Measurements from ENCODE around the gene IQGAP1. TPM values are rescaled to one million over a fixed set of nuclear protein-coding genes. Genes with fewer than 3 reads are reported as not detected.

IQGAP1 gene
- total and polyA plus RNA-seq, 7 donors: 31.1 to 72.2 (median 44.1) TPM

- TF ChIP-seq CTCF (IDR thresholded peaks at IDR 0.05): no peak
- intact Hi-C loops (cut with DNase I): loop anchor here (2.0 to 5.0 kb wide), 4 partner anchors 120 to 162 kb away; no protein-coding TSS in a partner anchor
- Histone ChIP-seq H3K27ac (no peak overlapping the region), H3K4me3 (no peak overlapping the region), H3K36me3 (ENCODE audit: insufficient read depth in 1 of 2, low read depth in 1 of 2) (peaks cover 28 to 99% of the 10 kb centered on the region in 2 donors), H3K27me3 (ENCODE audit: insufficient read depth in 3 of 3, low read length in 2 of 3) (no peaks in the 10 kb centered on the region), H3K4me1 (no peaks in the 10 kb centered on the region), H3K9me3 (no peaks in the 10 kb centered on the region)
- 52 to 89% (median 54%) methylated on average over 1 of the region's 1 CpG for WGBS, 3 donors
- DNase-seq: no peak
- no peak for ATAC-seq
Observed at GRCh38 chr15:90483012-90483307, 94.9 kb downstream of the IQGAP1 start.

GRCh38 chr15:90483637-90484036 is 95.6 kb downstream of the IQGAP1 start:
- WGBS, 3 donors: 91 to 96% (median 94%) methylated on average over 2 of the region's 2 CpGs

GRCh38 chr15:90487186-90487585 is 99.1 kb downstream of the IQGAP1 start:
- WGBS, 3 donors: 96 to 97% (median 97%) methylated on average over 8 of the region's 8 CpGs
- no peaks in the 10 kb centered on the region for H3K4me1 ChIP-seq
- no peak overlapping the region for H3K27ac ChIP-seq
- DNase-seq (no peak), ATAC-seq (no peak)
- H3K27me3 ChIP-seq (ENCODE audit: insufficient read depth in 3 of 3, low read length in 2 of 3): no peaks in the 10 kb centered on the region
- H3K9me3 ChIP-seq: no peaks in the 10 kb centered on the region
- TF ChIP-seq CTCF (IDR thresholded peaks at IDR 0.05): no peak
- H3K4me3 ChIP-seq: no peak overlapping the region
- intact Hi-C loops (cut with DNase I): no loop called here
- H3K36me3 ChIP-seq (ENCODE audit: insufficient read depth in 1 of 2, low read depth in 1 of 2): peaks cover 39 to 100% of the 10 kb centered on the region in 2 donors

More at GRCh38 chr15:90483637-90484036, 95.6 kb downstream of the IQGAP1 start:
- Histone ChIP-seq H3K27ac (no peak overlapping the region), H3K9me3 (no peaks in the 10 kb centered on the region), H3K4me3 (no peak overlapping the region), H3K27me3 (ENCODE audit: insufficient read depth in 3 of 3, low read length in 2 of 3) (no peaks in the 10 kb centered on the region), H3K36me3 (ENCODE audit: insufficient read depth in 1 of 2, low read depth in 1 of 2) (peaks cover 28 to 99% of the 10 kb centered on the region in 2 donors), H3K4me1 (no peaks in the 10 kb centered on the region)
- intact Hi-C loops (cut with DNase I): loop anchor here (2.0 to 5.0 kb wide), 4 partner anchors 121 to 163 kb away; no protein-coding TSS in a partner anchor
- ATAC-seq (no peak), DNase-seq (no peak)
- no peak for TF ChIP-seq CTCF (IDR thresholded peaks at IDR 0.05)

- Histone ChIP-seq H3K36me3 (ENCODE audit: insufficient read depth in 1 of 2, low read depth in 1 of 2) (peaks cover 32 to 100% of the 10 kb centered on the region in 2 donors), H3K27ac (no peak overlapping the region), H3K9me3 (no peaks in the 10 kb centered on the region), H3K27me3 (ENCODE audit: insufficient read depth in 3 of 3, low read length in 2 of 3) (no peaks in the 10 kb centered on the region), H3K4me1 (no peaks in the 10 kb centered on the region), H3K4me3 (no peak overlapping the region)
- no peak for TF ChIP-seq CTCF (IDR thresholded peaks at IDR 0.05)
- WGBS, 3 donors: 95 to 97% (median 97%) methylated on average over 1 of the region's 1 CpG
- ATAC-seq (no peak), DNase-seq (no peak)
- intact Hi-C loops (cut with DNase I): no loop called here
Observed at GRCh38 chr15:90489514-90489913, 101.5 kb downstream of the IQGAP1 start.

- Histone ChIP-seq H3K27ac (no peak overlapping the region), H3K27me3 (ENCODE audit: insufficient read depth in 3 of 3, low read length in 2 of 3) (no peaks in the 10 kb centered on the region), H3K4me1 (no peaks in the 10 kb centered on the region), H3K36me3 (ENCODE audit: insufficient read depth in 1 of 2, low read depth in 1 of 2) (peaks cover 32 to 100% of the 10 kb centered on the region in 2 donors), H3K4me3 (no peak overlapping the region), H3K9me3 (no peaks in the 10 kb centered on the region)
- DNase-seq (no peak), ATAC-seq (no peak)
- intact Hi-C loops (cut with DNase I): no loop called here
- TF ChIP-seq CTCF (IDR thresholded peaks at IDR 0.05): no peak
- 90 to 97% (median 93%) methylated on average over 2 of the region's 2 CpGs for WGBS, 3 donors
Observed at GRCh38 chr15:90489944-90490343, 101.9 kb downstream of the IQGAP1 start.

All from psoas muscle (tissue), 8 donors.